Duodenal mucosa (tissue), 2 donors: ENCODE results near the gene ANKRD11.

ENCODE experiments used
- H3K27ac ChIP-seq: one replicate; pipeline ENCODE4 v1.7.0; 2013; ENCODE audit warnings: low read depth, low read length
- H3K27me3 ChIP-seq, 2 donors: one replicate each; pipeline ENCODE4 v1.7.0; 2013; ENCODE audit warnings: low read length in 2 of 2, control low read depth in 1 of 2; ENCODE audit not compliant: insufficient read depth in 2 of 2, control insufficient read depth in 1 of 2
- H3K36me3 ChIP-seq, 2 donors: one replicate each; pipeline ENCODE4 v1.7.0; 2013; ENCODE audit warnings: low read length in 2 of 2, control low read depth in 1 of 2; ENCODE audit not compliant: insufficient read depth in 2 of 2, control insufficient read depth in 1 of 2
- H3K4me1 ChIP-seq, 2 donors: one replicate each; pipeline ENCODE4 v1.7.0; 2013; ENCODE audit warnings: low read length in 2 of 2, control low read depth in 1 of 2; ENCODE audit not compliant: insufficient read depth in 2 of 2, control insufficient read depth in 1 of 2
- H3K4me3 ChIP-seq, 2 donors: one replicate each; pipeline ENCODE4 v1.7.0; 2013; ENCODE audit warnings: low read length in 2 of 2, low read depth in 1 of 2
- H3K9ac ChIP-seq, 2 donors: one replicate each; pipeline ENCODE4 v1.7.0; 2013; ENCODE audit warnings: low read length in 2 of 2, low read depth in 1 of 2
- H3K9me3 ChIP-seq, 2 donors: one replicate each; pipeline ENCODE4 v1.7.0; 2013; ENCODE audit warnings: low read length in 2 of 2, control low read depth in 1 of 2; ENCODE audit not compliant: control insufficient read depth in 1 of 2

Gene ANKRD11

DNA sequence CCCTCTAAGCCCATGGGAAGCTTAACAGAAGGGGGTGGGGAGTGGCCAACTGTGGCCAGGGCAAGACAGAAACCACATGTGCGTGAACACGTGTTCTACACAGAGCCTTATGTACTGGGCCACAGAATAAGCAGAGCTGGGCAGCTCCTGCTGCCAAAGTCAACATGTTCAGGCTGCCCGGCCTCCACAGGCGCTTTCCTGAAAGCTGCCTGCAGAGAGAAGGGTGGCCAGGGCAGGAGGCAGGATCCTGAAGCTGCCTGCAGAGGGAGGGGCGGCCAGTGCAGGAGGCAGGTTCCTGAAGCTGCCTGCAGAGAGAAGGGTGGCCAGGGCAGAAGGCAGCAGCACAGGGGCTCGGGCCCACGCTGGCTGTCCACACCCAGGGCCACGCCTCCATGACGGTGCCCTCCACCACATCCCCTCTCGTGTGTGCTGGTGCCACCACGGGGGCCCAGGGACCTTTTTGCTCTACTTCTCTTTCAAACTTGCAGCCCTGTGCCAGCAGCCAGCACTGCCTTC, 79.5 kb downstream of the ANKRD11 start:
- peaks cover 43 to 48% of the 10 kb centered on the region in 2 donors for H3K4me1 ChIP-seq
- H3K27me3 ChIP-seq: no peaks in the 10 kb centered on the region
- peak overlapping the region in 1 of 2 donors; percentile 11 for H3K4me3 ChIP-seq
- H3K27ac ChIP-seq: no peak overlapping the region
- H3K9ac ChIP-seq: peak overlapping the region in 1 of 2 donors; percentile 16
- no peaks in the 10 kb centered on the region for H3K9me3 ChIP-seq
- no peaks in the 10 kb centered on the region for H3K36me3 ChIP-seq

DNA sequence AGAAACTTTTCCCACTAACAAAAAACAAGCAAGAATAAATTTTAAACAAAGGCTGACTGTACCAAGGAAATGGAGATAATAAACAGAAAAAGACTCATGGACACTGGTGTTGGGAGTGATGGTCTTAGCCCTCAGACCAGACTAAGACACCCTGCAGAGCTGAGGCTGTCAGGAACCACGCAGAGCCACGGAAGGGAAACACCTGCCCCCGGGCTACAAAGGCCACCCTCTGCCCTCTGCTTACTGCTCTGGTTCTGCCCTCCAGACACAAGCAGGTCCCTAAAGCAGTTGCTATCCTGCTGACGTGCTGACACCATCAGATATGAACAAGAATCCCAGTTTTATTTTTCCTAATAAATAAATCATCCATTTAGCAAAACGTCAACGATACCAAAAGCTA, 80.0 kb downstream of the ANKRD11 start:
- Histone ChIP-seq H3K27me3 (no peaks in the 10 kb centered on the region), H3K9me3 (no peaks in the 10 kb centered on the region), H3K4me1 (peaks cover 46 to 48% of the 10 kb centered on the region in 2 donors), H3K27ac (no peak overlapping the region), H3K4me3 (peak overlapping the region in 1 of 2 donors; percentile 11), H3K9ac (peak overlapping the region in 1 of 2 donors; percentile 16), H3K36me3 (no peaks in the 10 kb centered on the region)

GRCh38 chr16:89409161-89409711, 81.1 kb downstream of the ANKRD11 start:
- Histone ChIP-seq H3K9me3 (no peaks in the 10 kb centered on the region), H3K36me3 (no peaks in the 10 kb centered on the region), H3K4me1 (peaks cover 49 to 51% of the 10 kb centered on the region in 2 donors), H3K27ac (no peak overlapping the region), H3K4me3 (no peak overlapping the region), H3K9ac (no peak overlapping the region), H3K27me3 (no peaks in the 10 kb centered on the region)

GRCh38 chr16:89408315-89408714, 82.0 kb downstream of the ANKRD11 start:
- Histone ChIP-seq H3K36me3 (no peaks in the 10 kb centered on the region), H3K27ac (no peak overlapping the region), H3K9me3 (no peaks in the 10 kb centered on the region), H3K4me1 (peaks cover 48 to 49% of the 10 kb centered on the region in 2 donors), H3K9ac (no peak overlapping the region), H3K27me3 (no peaks in the 10 kb centered on the region), H3K4me3 (no peak overlapping the region)

GRCh38 chr16:89407925-89408300, 82.4 kb downstream of the ANKRD11 start:
- Histone ChIP-seq H3K27ac (no peak overlapping the region), H3K4me3 (no peak overlapping the region), H3K4me1 (peaks cover 49 to 52% of the 10 kb centered on the region in 2 donors), H3K9me3 (no peaks in the 10 kb centered on the region), H3K36me3 (peaks cover 0 to under 1% of the 10 kb centered on the region in 2 donors), H3K27me3 (no peaks in the 10 kb centered on the region), H3K9ac (no peak overlapping the region)

DNA sequence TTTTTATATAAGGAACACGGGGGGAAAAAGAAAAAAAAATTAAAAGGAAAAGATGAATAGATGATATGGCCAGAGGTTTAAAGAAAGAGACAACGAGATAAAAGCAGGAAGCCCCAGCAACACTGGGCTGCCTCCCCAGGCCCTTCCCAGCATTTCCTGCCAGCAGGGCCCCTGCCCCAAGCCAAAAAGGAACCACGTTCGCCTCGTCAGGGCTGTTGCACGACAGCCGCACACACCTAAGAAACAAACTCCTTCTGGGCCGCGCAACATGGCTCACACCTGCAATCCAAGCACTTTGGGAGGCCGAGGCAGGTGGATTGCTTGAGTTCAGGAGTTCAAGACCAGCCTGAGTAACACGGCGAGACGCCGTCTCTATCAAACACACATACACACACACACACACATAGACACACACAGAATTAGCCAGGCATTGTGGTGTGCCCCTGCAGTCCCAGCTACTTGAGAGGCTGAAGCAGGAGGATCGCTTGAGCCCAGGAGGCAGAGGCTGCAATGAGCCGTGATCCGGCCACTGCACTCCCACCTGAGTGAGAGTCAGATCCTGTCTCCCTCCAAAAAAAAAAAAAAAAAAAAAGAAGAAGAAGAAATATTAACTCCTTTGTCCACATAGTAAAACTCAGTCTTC, 83.0 kb downstream of the ANKRD11 start:
- Histone ChIP-seq H3K27ac (no peak overlapping the region), H3K9ac (no peak overlapping the region), H3K9me3 (no peaks in the 10 kb centered on the region), H3K36me3 (peaks cover 0 to 2% of the 10 kb centered on the region in 2 donors), H3K4me1 (peaks cover 49 to 53% of the 10 kb centered on the region in 2 donors), H3K4me3 (no peak overlapping the region), H3K27me3 (no peaks in the 10 kb centered on the region)

DNA sequence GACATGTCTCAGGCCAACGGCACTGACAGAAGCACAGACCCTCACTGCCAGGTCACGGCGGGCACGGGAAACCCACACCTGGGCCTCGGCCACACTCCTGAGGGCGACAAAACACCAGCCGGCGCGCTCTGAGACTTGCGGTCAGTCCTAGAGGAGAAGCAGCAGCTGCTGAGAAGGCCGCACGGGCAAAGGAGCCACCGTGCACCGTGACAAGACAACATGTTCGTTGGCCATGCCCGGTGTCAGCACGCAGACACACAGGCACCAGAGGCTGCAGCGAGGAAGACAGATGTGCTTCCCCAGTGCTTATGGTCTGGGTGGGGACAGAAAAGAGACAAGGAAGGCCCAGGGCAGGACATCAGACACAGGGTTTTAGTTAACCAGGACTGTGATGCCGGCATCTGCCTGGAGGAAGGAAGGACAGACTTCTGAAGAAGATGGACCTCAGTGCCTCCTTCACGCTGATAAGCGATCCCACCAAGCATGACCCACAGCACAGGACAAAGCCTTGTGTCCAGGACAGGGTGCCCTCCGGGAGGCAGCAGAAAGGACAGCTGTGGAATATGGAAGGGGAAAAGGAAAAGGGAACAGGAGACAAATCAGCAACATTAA, 84.0 kb downstream of the ANKRD11 start:
- Histone ChIP-seq H3K4me3 (no peak overlapping the region), H3K4me1 (peaks cover 45 to 48% of the 10 kb centered on the region in 2 donors), H3K27ac (no peak overlapping the region), H3K36me3 (peaks cover 0 to 2% of the 10 kb centered on the region in 2 donors), H3K9ac (no peak overlapping the region), H3K9me3 (no peaks in the 10 kb centered on the region), H3K27me3 (no peaks in the 10 kb centered on the region)

GRCh38 chr16:89404561-89404960, 85.8 kb downstream of the ANKRD11 start:
- Histone ChIP-seq H3K27ac (no peak overlapping the region), H3K9me3 (no peaks in the 10 kb centered on the region), H3K36me3 (peaks cover 0 to 2% of the 10 kb centered on the region in 2 donors), H3K9ac (no peak overlapping the region), H3K27me3 (no peaks in the 10 kb centered on the region), H3K4me1 (peaks cover 32 to 34% of the 10 kb centered on the region in 2 donors), H3K4me3 (no peak overlapping the region)

DNA sequence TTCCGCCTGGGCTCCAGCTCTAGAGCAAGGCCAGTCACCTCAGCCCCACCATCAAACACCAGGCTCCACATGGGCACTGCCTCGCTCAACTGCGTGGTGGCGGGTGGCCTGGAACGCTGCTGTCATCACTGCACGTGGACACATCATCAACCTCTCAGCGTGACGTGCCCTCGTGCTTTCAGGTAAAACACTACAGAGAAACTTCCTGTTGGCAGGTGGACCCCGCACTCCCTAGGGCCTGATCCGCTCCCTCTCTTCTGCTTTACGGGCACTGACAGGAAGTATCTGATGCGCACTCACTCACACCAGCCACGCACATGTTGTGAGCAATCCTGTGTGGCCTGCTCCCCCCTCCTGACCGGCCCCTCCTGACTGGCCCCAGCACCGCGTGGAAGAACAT, 87.4 kb downstream of the ANKRD11 start:
- peaks cover 0 to 5% of the 10 kb centered on the region in 2 donors for H3K36me3 ChIP-seq
- no peak overlapping the region for H3K4me3 ChIP-seq
- no peak overlapping the region for H3K9ac ChIP-seq
- H3K27me3 ChIP-seq: no peaks in the 10 kb centered on the region
- H3K4me1 ChIP-seq: peaks cover 21 to 26% of the 10 kb centered on the region in 2 donors
- H3K9me3 ChIP-seq: no peaks in the 10 kb centered on the region
- H3K27ac ChIP-seq: no peak overlapping the region
